ENCODE results near the gene TAGLN2.
"Not testable (repeated sequence)": the region's sequence is repeated elsewhere in the genome, so short reads cannot be mapped to it uniquely, and the experiment has no call there.

Gene TAGLN2

GRCh38 chr1:159911326-159912070, 13.8 kb downstream of the TAGLN2 start:
- intact Hi-C loops (cut with DNase I), result no loop called here
- DNase-seq, result no peak

GRCh38 chr1:159908031-159908940, 17.0 kb downstream of the TAGLN2 start:
- no peak for DNase-seq
- intact Hi-C loops (cut with DNase I), result no loop called here

- intact Hi-C loops (cut with DNase I), result no loop called here
- DNase-seq, result no peak
Observed at GRCh38 chr1:159906960-159907359, 18.3 kb downstream of the TAGLN2 start.

GRCh38 chr1:159904036-159904435, 21.3 kb downstream of the TAGLN2 start:
- intact Hi-C loops (cut with DNase I); DNase-seq: not testable (repeated sequence)

GRCh38 chr1:159902541-159902940, 22.8 kb downstream of the TAGLN2 start:
- DNase-seq, result no peak
- intact Hi-C loops (cut with DNase I), result no loop called here

GRCh38 chr1:159900755-159901360, 24.4 kb downstream of the TAGLN2 start:
- DNase-seq, result no peak
- intact Hi-C loops (cut with DNase I), result no loop called here

- intact Hi-C loops (cut with DNase I), result no loop called here
- no peak for DNase-seq
Observed at GRCh38 chr1:159900086-159900680, 25.1 kb downstream of the TAGLN2 start, which contains the start of gene CFAP45. Gene CFAP45 (minus strand): TSS chr1:159900165. CDS start chr1:159900098, 67 bp downstream.

GRCh38 chr1:159899634-159900033, 25.7 kb downstream of the TAGLN2 start:
- intact Hi-C loops (cut with DNase I); DNase-seq: not testable (repeated sequence)

GRCh38 chr1:159898527-159898926, 26.8 kb downstream of the TAGLN2 start:
- no peak for DNase-seq
- intact Hi-C loops (cut with DNase I), result no loop called here

- DNase-seq, result no peak
- intact Hi-C loops (cut with DNase I), result no loop called here
Observed at GRCh38 chr1:159897962-159898361, 27.3 kb downstream of the TAGLN2 start.

- intact Hi-C loops (cut with DNase I), result no loop called here
- DNase-seq, result no peak
Observed at GRCh38 chr1:159896546-159896930, 28.8 kb downstream of the TAGLN2 start.

- no peak for DNase-seq
- intact Hi-C loops (cut with DNase I), result no loop called here
Observed at GRCh38 chr1:159895836-159896545, 29.3 kb downstream of the TAGLN2 start.

GRCh38 chr1:159895286-159895685, 30.0 kb downstream of the TAGLN2 start:
- no peak for DNase-seq
- intact Hi-C loops (cut with DNase I), result no loop called here

- intact Hi-C loops (cut with DNase I), result loop anchor here (5.0 kb wide), 1 partner anchor 681 kb away; no protein-coding TSS in a partner anchor
- DNase-seq, result no peak
Observed at GRCh38 chr1:159892944-159893343, 32.4 kb downstream of the TAGLN2 start.

GRCh38 chr1:159891275-159892157, 33.8 kb downstream of the TAGLN2 start:
- DNase-seq, result peak; percentile 70 to 97 (median 85)
- intact Hi-C loops (cut with DNase I), result loop anchor here (2.0 to 5.0 kb wide), 3 partner anchors 93 to 679 kb away; partner anchors contain the start of gene DUSP23

GRCh38 chr1:159890390-159890789, 34.9 kb downstream of the TAGLN2 start:
- no peak for DNase-seq
- intact Hi-C loops (cut with DNase I), result loop anchor here (2.0 to 5.0 kb wide), 3 partner anchors 92 to 678 kb away; partner anchors contain the start of gene DUSP23

- intact Hi-C loops (cut with DNase I), result loop anchor here (2.0 to 5.0 kb wide), 3 partner anchors 91 to 678 kb away; partner anchors contain the start of gene DUSP23
- no peak for DNase-seq
Observed at GRCh38 chr1:159889821-159890252, 35.5 kb downstream of the TAGLN2 start.

GRCh38 chr1:159889202-159889601, 36.1 kb downstream of the TAGLN2 start:
- DNase-seq, result no peak
- intact Hi-C loops (cut with DNase I), result no loop called here

- intact Hi-C loops (cut with DNase I), result no loop called here
- DNase-seq, result no peak
Observed at GRCh38 chr1:159884296-159884695, 41.0 kb downstream of the TAGLN2 start.

Measured in posterior cingulate gyrus (tissue), 11 donors.